Osteoblast (primary cell): ENCODE results near the gene POLR3C. TPM values are rescaled to one million over a fixed set of nuclear protein-coding genes. Genes with fewer than 3 reads are reported as not detected.

Experiments used
- DNase-seq: peaks from one replicate; pipeline ENCODE4 v3.0.0; 2011; ENCODE audit warnings: low spot score, mixed read lengths; ENCODE audit not compliant: insufficient read length; ENCODE audit errors: missing footprints
- H2AFZ ChIP-seq: 2 replicates; pipeline ENCODE4 v1.6.0; 2011; ENCODE audit warnings: mild to moderate bottlenecking, low read length
- H3K27ac ChIP-seq: 2 replicates; pipeline ENCODE4 v1.5.1; 2011; ENCODE audit warnings: mild to moderate bottlenecking, low read depth, low read length, moderate library complexity
- H3K27me3 ChIP-seq: 2 replicates; pipeline ENCODE4 v1.6.0; 2012; ENCODE audit warnings: mild to moderate bottlenecking, control low read depth, inconsistent platforms, low read length, moderate library complexity; ENCODE audit not compliant: insufficient read depth
- H3K36me3 ChIP-seq: 2 replicates; pipeline ENCODE4 v1.5.1; 2011; ENCODE audit warnings: mild to moderate bottlenecking, low read length, control low read depth, moderate library complexity; ENCODE audit not compliant: insufficient read depth
- H3K4me1 ChIP-seq: 2 replicates; pipeline ENCODE4 v1.5.1; 2011; ENCODE audit warnings: mild to moderate bottlenecking, low read length, control low read depth, moderate library complexity; ENCODE audit not compliant: insufficient read depth
- H3K4me2 ChIP-seq: 2 replicates; pipeline ENCODE4 v1.6.0; 2011; ENCODE audit warnings: mild to moderate bottlenecking, low read length; ENCODE audit not compliant: insufficient read depth
- H3K4me3 ChIP-seq: fragments of 200-600 bp; sonication (generic); 3 replicates; pipeline ENCODE4 v1.5.1; 2012; ENCODE audit warnings: mild to moderate bottlenecking, low read length, inconsistent platforms; ENCODE audit not compliant: insufficient read depth
- H3K79me2 ChIP-seq: 2 replicates; pipeline ENCODE4 v1.6.0; 2012; ENCODE audit warnings: mild to moderate bottlenecking, low read length, control low read depth, inconsistent platforms; ENCODE audit not compliant: insufficient read depth
- H3K9me3 ChIP-seq: 2 replicates; pipeline ENCODE4 v1.5.1; 2011; ENCODE audit warnings: low read depth, low read length, control low read depth
- H4K20me1 ChIP-seq: 2 replicates; pipeline ENCODE4 v1.6.0; 2012; ENCODE audit warnings: mild to moderate bottlenecking, low read length, control low read depth; ENCODE audit not compliant: insufficient read depth
- total RNA-seq: library from RNA; depleted of rRNA; stranded (reverse); fragments of >200 nt; gene quantifications from 2 replicates; pipeline ENCODE4 v1.2.3, GENCODE V29; 2012
- TF ChIP-seq, protein P1 (sequence below): IDR thresholded peaks from 2 replicates; pipeline ENCODE4 v1.5.1; 2011; ENCODE audit warnings: mild to moderate bottlenecking, low read depth, low read length, moderate library complexity; ENCODE audit errors: extremely low read depth

POLR3C gene
- total RNA-seq, 1 donor, result 54.3 TPM

GRCh38 chr1:145877923-145878486 is 54.0 kb downstream of the POLR3C start:
- Histone ChIP-seq H2AFZ (no peak overlapping the region), H3K4me1 (no peaks in the 10 kb centered on the region), H3K27me3 (no peaks in the 10 kb centered on the region), H3K27ac (no peak overlapping the region), H3K9me3 (no peaks in the 10 kb centered on the region), H3K36me3 (no peaks in the 10 kb centered on the region), H3K79me2 (no peaks in the 10 kb centered on the region), H4K20me1 (no peaks in the 10 kb centered on the region), H3K4me3 (no peak overlapping the region), H3K4me2 (no peak overlapping the region)
- TF ChIP-seq, protein P1, sequence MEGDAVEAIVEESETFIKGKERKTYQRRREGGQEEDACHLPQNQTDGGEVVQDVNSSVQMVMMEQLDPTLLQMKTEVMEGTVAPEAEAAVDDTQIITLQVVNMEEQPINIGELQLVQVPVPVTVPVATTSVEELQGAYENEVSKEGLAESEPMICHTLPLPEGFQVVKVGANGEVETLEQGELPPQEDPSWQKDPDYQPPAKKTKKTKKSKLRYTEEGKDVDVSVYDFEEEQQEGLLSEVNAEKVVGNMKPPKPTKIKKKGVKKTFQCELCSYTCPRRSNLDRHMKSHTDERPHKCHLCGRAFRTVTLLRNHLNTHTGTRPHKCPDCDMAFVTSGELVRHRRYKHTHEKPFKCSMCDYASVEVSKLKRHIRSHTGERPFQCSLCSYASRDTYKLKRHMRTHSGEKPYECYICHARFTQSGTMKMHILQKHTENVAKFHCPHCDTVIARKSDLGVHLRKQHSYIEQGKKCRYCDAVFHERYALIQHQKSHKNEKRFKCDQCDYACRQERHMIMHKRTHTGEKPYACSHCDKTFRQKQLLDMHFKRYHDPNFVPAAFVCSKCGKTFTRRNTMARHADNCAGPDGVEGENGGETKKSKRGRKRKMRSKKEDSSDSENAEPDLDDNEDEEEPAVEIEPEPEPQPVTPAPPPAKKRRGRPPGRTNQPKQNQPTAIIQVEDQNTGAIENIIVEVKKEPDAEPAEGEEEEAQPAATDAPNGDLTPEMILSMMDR, result no peak
- DNase-seq, result no peak

GRCh38 chr1:145878724-145879123 is 54.7 kb downstream of the POLR3C start:
- no peak overlapping the region for H3K4me2 ChIP-seq
- H3K4me3 ChIP-seq, result no peak overlapping the region
- no peaks in the 10 kb centered on the region for H3K36me3 ChIP-seq
- DNase-seq, result peak; percentile 85
- H3K27ac ChIP-seq, result no peak overlapping the region
- H3K4me1 ChIP-seq, result no peaks in the 10 kb centered on the region
- TF ChIP-seq, protein P1, result no peak
- no peaks in the 10 kb centered on the region for H4K20me1 ChIP-seq
- no peaks in the 10 kb centered on the region for H3K79me2 ChIP-seq
- H3K27me3 ChIP-seq, result no peaks in the 10 kb centered on the region
- H2AFZ ChIP-seq, result no peak overlapping the region
- H3K9me3 ChIP-seq, result no peaks in the 10 kb centered on the region

- Histone ChIP-seq H2AFZ (no peak overlapping the region), H4K20me1 (no peaks in the 10 kb centered on the region)
- TF ChIP-seq, protein P1, result no peak
Measured at GRCh38 chr1:145879775-145880174, 55.8 kb downstream of the POLR3C start.

GRCh38 chr1:145884675-145885074 is 60.7 kb downstream of the POLR3C start:
- no peaks in the 10 kb centered on the region for H4K20me1 ChIP-seq
- H2AFZ ChIP-seq, result peak overlapping the region; percentile 47
- peaks cover 20% of the 10 kb centered on the region for H3K4me1 ChIP-seq
- TF ChIP-seq, protein P1, result no peak
- no peaks in the 10 kb centered on the region for H3K27me3 ChIP-seq
- H3K36me3 ChIP-seq, result no peaks in the 10 kb centered on the region
- peak overlapping the region; percentile 68 for H3K4me2 ChIP-seq
- no peaks in the 10 kb centered on the region for H3K79me2 ChIP-seq
- H3K4me3 ChIP-seq, result peak overlapping the region; percentile 33
- peak; percentile 97 for DNase-seq
- no peaks in the 10 kb centered on the region for H3K9me3 ChIP-seq
- peak overlapping the region; percentile 40 for H3K27ac ChIP-seq

More at GRCh38 chr1:145879775-145880174, 55.8 kb downstream of the POLR3C start:
- Histone ChIP-seq H3K36me3 (no peaks in the 10 kb centered on the region), H3K27me3 (no peaks in the 10 kb centered on the region), H3K4me3 (no peak overlapping the region), H3K4me1 (peaks cover 9% of the 10 kb centered on the region), H3K4me2 (no peak overlapping the region), H3K79me2 (no peaks in the 10 kb centered on the region), H3K27ac (no peak overlapping the region), H3K9me3 (no peaks in the 10 kb centered on the region)
- DNase-seq, result no peak
